ENCODE measurements around the gene PLCH2.
"Not testable (repeated sequence)": the region's sequence is repeated elsewhere in the genome, so short reads cannot be mapped to it uniquely, and the experiment has no call there.

Gene PLCH2

GRCh38 chr1:2443277-2444137 is 32.6 kb upstream of the PLCH2 start:
- no peak for DNase-seq

DNA sequence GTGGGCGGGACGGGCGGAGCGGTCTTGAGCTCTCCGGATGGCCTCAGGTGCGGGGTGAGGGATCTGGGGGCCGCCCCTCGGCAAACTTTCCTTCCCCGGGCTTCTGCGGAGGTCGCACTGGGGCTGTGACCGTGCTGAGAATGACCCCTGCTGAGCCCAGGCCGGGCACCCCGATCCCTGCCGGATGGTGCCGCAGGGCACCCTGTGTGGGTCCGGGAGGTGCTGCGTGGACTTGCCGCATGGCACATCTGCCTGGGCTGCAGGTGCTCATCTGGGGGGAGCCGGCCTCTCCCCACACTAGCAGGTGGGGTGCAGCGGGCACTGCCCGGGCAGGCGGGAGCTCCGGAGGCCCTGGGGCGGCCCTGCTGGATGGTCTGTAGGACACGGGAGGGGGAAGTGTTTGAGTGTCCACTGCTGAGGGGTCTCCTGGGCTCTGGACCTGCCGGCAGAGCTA is 31.9 kb upstream of the PLCH2 start:
- no peak for DNase-seq

DNA sequence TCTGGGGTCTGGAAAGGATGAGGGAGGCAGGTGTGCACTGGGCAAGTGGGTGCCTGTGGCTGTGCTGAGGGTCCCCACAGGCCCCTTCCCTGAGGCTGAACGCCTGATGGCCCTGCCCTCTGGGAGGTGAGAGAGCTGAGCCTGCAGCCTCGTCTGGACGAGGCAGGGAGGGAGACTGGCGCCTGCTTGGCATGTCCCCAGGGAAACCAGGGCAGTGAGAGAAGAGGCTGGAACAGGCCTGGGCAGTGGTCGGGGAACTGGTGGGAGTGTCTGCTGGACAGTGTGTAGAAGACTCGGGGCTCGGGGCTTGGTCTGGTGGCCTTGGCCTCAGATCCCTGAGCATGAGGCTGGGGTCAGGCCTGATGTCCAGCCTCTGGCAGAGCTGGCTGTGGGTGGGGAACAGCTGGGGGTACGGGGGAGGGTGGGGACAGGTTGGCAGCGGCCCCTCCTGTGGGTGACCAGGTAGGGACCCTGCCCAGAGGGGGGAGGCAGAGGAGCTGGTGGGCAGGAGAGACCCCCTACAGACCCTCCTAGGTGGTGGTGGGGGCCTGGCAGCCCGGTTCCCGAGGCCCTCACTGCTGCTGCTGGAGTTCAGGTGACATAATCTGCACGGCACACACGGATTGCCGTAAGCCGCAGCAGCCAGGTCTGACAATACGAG is 30.8 kb upstream of the PLCH2 start:
- DNase-seq = no peak

GRCh38 chr1:2445823-2446215 is 30.3 kb upstream of the PLCH2 start:
- DNase-seq = no peak

DNA sequence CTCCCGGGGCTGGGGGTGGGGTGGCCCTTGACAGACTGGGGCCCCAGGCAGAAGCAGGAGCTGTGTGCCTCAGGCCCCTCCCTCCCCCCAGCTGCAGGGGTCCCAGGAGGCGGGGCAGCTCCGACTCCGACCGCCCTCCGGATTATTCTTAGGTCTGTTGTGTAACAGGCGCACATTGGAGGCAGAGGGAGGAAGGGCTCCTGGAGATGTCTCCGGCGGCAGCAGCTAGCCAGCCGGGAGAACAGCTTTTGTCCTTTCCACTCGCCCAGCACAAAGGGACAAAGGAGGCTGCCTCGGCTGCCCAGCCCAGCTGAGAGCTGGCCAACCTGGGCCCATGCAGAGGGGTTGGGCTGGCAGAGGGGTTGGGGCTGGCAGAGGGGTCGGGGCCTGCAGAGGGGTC is 29.7 kb upstream of the PLCH2 start:
- DNase-seq = no peak

DNA sequence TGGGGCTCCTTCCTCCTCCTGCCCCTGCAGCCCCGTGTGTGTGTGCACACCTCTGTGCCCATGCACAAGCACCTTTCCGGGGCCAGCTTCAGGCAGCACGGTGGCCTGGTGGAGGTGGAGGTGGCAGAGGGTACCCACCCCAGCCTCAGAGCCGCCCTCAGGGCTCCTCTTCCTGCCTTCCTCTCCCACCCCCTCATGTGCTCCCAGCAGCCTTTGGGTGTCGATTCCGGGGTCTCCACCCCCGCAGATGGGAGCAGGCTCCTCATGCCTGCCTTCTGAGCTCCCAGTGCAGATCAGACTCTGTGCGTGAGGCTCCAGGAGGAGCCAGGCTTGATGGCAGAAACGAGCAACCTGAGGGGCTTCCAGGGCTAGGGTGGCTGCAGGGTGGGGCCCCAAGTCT is 29.2 kb upstream of the PLCH2 start:
- no peak for DNase-seq

- no peak for DNase-seq
Observed at GRCh38 chr1:2447276-2448097, 28.6 kb upstream of the PLCH2 start.

DNA sequence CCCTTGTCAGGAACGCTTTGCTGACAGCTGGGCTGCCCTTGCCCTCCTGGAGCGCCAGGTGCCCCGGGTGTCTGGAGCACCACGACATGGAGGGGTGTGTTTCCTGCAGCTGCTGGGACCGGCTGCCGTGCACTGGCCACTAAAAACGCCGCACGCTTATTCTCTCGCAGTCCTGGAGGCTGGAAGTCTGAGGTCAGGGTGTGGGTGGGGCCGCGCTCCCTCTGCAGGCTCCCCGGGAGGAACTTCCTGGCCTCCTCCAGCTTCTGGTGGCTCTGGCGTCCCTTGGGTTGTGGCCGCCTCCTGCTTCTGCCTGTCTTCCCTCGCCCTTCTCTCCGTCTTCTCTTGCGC is 28.0 kb upstream of the PLCH2 start:
- no peak for DNase-seq

DNA sequence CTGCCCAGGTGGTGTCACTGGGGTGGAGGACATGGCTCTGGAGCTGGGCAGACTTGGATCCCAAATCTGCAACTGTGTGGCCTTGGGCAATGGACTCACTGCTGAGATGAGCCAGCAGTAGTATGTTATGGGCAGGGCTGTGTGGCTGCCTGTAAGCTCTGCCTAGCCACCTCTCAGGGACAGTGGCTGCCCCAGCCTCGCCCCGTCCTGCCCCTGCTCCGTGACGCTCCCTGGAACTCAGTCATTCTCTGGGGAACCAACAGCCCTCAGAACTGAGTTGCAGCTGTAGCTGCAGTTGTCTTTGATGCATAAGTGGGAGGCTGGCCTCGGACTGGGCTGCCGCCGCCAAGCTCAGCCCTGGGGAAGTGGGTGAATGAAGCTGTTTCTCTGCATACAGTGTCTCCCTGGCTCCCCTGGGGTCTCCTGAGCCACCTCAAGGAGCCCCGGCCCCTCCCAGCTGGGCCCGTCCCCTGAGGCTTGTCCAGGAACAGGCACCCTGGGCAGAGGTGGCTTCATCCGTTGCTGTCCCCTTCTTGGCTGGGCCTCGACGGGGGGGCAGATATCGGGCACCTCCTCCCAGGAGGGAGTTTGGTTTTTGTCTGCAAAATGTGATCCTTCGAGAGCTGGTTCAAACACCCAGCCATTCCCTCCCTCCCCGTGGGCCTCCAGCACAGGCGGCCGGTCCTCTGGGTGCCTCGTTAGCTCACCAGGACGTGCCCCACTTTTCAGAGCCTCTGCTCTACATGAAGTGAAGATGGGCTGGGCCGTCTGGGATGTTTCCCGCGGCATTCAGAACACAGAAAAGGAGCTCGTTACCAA is 26.2 kb upstream of the PLCH2 start:
- DNase-seq = no peak

GRCh38 chr1:2451741-2452140 is 24.3 kb upstream of the PLCH2 start:
- no peak for DNase-seq

DNA sequence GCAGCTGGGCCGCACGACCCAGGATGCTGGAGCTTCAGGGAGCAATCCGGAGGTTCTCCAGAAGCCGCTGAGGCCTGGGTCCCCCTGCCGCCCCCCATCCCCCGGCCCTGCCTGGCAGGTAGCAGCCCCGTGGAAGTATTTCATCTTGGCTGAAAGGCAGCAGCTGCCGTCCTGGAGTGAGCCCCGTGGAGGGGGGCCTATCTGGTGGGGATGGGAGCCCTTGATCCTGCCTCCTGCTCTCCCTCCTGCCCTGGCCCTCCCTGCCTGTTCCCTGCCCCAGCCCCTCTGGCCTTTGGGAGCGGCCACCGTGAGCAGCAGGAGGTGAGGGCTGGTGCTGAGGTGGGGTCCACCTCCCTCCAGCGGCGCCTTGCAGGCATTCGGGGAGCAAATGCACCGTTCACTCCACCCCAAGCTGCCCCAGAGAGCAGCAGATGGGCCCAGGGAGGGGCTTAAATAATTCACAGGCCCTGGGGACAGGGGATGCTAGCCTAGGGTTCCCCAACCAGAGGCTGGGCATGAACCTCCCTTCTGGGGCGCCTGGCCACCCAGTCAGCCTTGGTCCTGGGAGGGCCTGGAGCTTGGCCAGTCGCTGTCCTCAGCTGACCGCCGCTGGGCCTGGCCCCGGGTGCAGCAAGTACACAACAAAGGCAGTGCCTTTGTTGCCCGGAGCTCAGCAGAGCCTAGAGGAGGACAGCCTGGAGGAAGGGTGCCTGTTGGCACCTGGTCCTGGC is 23.7 kb upstream of the PLCH2 start:
- DNase-seq = no peak

- no peak for DNase-seq
Observed at GRCh38 chr1:2452932-2453315, 23.2 kb upstream of the PLCH2 start.

DNA sequence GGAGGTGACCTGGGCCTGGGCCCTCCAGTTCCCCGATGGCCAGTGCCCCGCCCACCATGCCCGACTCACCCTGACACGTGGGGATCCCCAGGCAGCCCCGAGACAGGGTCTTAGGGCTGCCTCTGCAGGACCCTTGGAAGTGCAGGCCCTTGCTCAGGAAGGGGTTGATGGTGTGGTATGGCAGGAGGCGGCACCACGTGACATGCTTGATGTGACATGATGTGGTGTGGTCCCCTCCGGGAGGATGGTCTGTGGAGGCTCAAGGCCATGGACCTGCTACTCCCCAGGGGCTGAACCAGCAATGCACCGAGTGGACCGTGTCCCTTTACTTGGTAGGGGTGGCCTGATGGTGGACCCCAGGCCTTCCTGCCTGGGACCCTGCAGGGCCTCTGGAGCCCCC is 21.9 kb upstream of the PLCH2 start:
- no peak for DNase-seq

DNA sequence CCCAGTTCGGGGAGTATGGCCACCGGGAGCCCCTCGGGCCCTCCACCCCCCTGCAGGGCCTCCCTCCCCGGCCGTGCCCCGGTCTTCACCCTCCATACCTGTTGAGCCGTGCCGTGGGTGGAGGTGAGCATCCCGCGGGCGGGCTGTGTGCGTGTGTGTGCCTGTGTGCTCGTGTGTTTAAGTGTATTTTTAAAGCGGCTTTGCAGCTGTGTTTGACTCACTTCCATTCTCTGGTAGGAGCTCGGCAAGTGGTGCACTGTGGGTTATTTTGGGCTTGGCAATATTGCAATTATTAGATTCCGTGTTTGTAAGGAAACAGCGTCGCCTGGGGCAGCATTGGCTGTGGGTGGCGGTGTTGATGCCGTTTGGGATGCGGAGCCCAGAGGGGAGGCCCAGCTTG is 20.3 kb upstream of the PLCH2 start:
- no peak for DNase-seq

GRCh38 chr1:2457444-2457843 is 18.6 kb upstream of the PLCH2 start:
- no peak for DNase-seq

DNA sequence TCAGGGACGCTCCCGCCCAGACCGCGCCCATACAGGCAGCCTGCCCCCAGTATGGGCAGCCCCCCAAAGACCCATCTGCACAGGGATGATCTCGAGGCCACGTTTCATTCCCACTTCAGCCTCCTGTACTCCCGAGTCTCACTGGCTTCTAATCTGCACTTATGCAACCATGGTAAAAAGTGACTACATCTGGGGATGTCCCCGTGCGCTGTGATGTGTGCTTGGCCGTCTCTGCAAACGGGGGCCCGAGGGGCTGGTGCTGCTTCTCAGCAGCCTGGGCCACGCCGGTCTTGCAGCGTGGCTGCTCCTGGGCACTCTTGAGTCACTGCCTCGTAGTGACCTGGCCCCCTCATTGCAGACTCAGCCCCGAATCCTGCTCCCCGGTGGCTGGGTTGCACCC is 17.4 kb upstream of the PLCH2 start:
- no peak for DNase-seq

GRCh38 chr1:2459102-2459753 is 16.9 kb upstream of the PLCH2 start:
- not testable (repeated sequence) for DNase-seq

- DNase-seq = no peak
Observed at GRCh38 chr1:2459757-2460156, 16.3 kb upstream of the PLCH2 start.

DNA sequence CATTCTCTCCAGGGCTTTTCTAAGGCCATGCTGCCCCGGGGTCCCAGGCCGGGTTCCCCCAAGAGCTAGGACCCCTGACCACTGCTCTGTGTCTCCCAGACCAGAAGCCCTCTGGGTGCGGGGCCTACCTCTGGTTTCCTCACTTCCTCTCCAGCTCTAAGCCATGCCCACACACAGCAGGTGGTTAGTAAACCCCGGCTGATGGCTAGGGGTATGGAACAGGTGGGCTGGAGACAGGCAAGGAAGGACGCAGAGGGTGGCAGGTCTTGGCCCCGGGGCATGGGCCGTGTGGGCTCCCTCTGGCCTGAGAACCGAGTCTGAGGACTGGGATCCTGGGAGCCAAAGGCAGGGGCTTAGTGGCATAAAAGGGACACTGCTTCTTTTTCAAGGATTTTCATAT is 15.9 kb upstream of the PLCH2 start:
- DNase-seq = no peak

- DNase-seq = no peak
Observed at GRCh38 chr1:2460996-2461751, 14.9 kb upstream of the PLCH2 start.

- no peak for DNase-seq
Observed at GRCh38 chr1:2462819-2463218, 13.3 kb upstream of the PLCH2 start.
